GM18861 (cell line): Measurements from ENCODE around the gene PPP1R3F.
"Not testable (repeated sequence)": the region's sequence is repeated elsewhere in the genome, so short reads cannot be mapped to it uniquely, and the experiment has no call there.

Experiments
- ATAC-seq: cut with Tn5 transposase; IDR thresholded peaks from one replicate; pipeline ENCODE4 v1.9.1; 2021; ENCODE audit not compliant: unreplicated experiment

The PPP1R3F gene

DNA sequence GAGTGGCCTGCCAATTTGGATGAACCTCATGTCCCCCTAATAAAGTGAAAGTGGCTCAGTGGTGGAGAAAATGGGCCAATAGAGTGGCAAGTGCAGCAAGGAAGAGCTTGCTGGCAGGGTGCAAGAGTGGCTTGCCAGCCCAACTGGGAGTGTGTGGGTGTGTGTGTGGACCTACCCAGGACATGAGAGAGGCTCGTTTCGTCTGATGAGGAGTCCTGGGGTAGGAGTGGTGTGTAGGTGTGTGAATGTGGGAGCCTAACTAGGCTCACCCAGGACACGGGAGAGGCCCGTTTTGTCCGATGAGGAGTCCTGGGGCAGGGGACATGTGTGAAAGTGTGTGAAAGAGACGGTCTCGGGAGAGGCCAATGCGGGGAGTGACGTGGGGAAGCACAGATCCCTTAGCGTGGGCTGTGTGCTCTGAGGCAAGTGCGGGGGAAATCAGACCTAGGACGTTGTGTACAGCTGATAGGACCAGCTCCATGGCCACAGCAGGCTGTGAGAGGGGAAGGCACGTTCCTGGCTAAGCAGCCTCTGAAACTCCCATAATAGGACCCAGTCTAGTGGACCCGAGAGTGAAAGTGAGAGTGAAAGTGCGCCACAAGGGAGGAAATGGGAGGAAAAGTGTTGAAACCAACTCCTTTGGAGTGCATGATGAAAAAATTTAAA lies 39.1 kb downstream of the PPP1R3F start:
- no peak for ATAC-seq

DNA sequence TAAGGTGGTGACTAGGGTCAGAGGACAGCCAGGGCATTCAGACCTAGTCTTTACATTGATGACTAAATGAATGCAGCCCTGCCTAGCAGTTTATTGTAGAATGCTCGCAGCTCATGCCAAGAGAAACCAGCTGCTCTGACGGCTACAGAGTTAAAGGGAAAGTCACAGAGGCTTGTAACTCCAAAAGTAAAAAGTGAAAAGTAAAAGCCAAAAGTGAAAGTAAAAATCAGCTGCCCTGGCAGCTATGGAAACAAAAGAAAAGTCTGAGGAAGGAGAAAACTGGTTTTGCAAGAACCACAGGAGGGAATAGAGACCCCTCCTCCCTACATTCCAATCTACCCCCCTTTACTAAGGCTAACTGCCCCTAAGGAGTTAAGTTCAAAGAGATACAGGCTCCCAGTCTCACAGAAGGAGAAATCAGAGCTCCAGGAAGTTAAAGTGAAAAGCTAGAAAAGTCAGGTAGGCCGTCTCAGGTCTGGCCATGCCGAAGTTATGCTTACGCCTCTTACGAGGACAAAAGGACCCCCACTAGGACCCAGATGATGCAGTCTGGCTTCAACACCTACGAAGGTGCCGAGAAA lies 39.9 kb downstream of the PPP1R3F start:
- ATAC-seq = no peak

DNA sequence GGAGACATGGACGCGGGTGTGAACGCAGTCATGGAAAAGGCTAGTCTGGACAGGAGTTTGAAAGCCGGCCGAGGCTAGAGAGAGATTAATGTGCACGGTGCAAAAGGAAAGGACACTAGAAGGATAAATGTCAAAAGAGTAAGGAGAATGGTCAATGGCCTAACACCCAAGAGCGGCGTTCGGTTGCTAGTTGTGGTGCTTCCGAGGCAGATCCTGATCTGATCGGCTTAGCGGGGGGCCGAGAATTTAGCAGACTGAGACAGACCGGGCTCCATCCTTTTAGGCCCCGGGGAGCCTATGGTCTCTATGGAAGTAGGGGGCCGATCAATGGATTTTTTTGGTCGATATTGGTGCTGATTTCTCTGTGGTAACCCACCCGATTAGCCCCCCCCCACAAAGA lies 40.8 kb downstream of the PPP1R3F start:
- ATAC-seq = no peak

DNA sequence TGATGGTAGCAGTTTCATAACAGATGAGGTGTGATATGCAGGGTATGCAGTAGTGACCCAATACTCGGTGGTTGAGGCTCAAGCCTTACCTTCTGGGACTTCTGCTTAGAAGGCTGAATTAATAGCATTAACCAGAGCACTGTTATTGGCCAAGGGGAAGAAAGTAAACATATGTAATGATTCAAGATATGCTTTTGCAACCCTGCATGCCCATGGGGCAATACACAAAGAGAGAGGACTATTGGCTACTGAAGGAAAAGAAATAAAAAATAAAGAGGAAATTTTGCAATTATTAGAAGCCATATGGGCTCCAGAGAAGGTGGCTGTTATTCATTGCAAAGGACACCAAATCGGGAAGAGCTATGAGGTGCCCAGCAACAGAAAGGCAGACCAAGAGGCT lies 42.6 kb downstream of the PPP1R3F start:
- no peak for ATAC-seq

DNA sequence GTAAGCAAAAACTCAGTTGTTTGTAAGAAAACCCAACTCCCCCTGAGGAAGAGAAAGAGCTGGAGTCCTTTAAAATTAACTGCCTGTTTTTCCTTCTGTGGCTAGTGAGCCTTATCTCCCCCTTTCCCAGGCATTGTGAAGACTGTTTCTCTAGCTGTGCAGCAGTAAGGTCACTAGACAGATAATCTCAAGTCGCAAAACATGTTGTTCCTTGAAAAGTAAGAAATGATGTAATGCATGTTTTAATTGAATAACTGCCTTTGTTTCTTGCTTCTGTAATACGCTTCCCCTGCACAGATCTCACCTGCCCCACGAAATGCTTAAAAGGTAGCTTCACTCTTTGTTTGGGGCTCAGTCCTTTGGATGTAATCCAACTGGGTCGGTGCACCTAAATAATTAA lies 46.5 kb downstream of the PPP1R3F start:
- ATAC-seq = no peak

DNA sequence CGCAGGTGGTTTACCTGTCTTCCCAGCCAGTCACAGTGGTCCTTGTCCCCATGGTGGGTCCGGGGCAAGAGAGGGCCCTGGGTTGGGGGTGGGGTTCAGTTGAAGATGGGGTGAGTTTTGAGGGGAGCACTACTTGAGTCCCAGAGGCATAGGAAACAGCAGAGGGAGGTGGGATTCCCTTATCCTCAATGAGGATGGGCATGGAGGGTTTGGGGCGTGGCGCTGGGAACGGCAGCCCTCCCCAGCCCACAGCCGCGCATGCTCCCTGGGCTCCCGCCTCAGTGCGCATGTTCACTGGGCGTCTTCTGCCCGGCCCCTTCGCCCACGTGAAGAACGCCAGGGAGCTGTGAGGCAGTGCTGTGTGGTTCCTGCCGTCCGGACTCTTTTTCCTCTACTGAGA lies 52.1 kb downstream of the PPP1R3F start, which contains the start of gene GAGE12J:
Gene GAGE12J (plus strand): TSS at position 301 of the 400 bp plus-strand sequence. CDS start 1,157 bp downstream, outside the sequence.
- ATAC-seq = not testable (repeated sequence)

DNA sequence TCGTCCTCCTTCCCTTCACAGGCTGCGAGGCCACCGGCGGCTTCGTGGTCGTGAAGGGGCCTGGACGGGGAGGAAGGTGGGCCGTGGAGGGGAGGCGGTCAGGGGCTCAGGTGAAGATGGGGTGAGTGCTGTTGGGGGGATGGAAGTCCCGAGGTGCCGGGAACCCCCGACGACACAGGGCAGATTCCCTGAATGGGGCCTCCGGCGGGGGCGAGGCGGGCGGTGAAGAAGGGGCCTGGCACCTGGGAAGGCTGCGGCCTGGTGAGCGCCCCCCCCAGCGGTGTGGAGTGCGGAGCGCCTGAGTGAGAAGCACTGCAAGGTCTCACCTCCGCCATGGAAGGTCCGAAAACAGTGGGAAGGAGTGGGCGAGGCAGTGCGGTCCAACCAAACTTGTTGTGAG lies 52.7 kb downstream of the PPP1R3F start:
- ATAC-seq = not testable (repeated sequence)

DNA sequence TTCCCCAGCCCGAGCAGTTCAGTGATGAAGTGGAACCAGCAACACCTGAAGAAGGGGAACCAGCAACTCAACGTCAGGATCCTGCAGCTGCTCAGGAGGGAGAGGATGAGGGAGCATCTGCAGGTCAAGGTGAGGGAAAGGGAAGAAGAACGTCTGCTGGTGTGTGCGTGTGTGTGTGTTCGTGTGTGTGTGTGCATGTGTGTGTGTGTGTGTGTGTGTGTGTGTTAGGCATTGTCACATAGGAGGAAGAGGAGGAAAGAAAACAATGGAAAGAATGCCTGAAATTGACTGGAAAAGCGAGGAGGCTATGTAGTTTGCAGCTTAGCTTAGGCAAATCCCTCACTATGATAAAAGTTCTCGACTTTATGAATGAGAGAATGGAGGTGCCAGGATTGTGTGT lies 54.1 kb downstream of the PPP1R3F start:
- ATAC-seq = not testable (repeated sequence)

DNA sequence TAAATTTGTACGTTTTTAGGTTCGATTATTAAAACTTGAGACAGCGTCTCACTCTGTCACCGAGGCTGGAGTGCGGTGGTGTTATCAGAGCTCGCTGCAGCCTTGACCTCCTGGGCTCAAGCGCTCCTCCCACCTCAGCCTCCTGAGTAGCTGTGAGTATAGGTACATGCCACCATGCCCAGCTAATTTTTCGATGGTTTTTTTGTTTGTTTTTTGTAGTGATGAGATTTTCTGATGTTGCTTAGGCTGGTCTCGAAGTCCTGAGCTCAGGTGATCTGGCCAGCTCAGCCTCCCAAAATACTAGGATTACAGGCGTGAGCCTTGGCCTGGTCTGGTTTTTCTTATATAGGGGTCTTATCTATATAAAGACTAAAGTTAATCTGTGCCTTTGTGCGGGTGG lies 60.8 kb downstream of the PPP1R3F start:
- ATAC-seq = not testable (repeated sequence)

DNA sequence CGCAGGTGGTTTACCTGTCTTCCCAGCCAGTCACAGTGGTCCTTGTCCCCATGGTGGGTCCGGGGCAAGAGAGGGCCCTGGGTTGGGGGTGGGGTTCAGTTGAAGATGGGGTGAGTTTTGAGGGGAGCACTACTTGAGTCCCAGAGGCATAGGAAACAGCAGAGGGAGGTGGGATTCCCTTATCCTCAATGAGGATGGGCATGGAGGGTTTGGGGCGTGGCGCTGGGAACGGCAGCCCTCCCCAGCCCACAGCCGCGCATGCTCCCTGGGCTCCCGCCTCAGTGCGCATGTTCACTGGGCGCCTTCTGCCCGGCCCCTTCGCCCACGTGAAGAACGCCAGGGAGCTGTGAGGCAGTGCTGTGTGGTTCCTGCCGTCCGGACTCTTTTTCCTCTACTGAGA lies 61.7 kb downstream of the PPP1R3F start, which contains the start of gene GAGE13:
Gene GAGE13 (plus strand): TSS at position 301 of the 400 bp plus-strand sequence. CDS start 1,156 bp downstream, outside the sequence.
- not testable (repeated sequence) for ATAC-seq

DNA sequence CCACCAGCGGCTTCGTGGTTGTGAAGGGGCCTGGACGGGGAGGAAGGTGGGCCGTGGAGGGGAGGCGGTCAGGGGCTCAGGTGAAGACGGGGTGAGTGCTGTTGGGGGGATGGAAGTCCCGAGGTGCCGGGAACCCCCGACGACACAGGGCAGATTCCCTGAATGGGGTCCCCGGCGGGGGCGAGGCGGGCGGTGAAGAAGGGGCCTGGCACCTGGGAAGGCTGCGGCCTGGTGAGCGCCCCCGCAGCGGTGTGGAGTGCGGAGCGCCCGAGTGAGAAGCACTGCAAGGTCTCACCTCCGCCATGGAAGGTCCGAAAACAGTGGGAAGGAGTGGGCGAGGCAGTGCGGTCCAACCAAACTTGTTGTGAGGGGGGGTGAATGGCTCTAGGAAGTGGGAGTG lies 62.2 kb downstream of the PPP1R3F start:
- ATAC-seq = not testable (repeated sequence)
